ENCODE data around the gene PGAM1.

DNA sequence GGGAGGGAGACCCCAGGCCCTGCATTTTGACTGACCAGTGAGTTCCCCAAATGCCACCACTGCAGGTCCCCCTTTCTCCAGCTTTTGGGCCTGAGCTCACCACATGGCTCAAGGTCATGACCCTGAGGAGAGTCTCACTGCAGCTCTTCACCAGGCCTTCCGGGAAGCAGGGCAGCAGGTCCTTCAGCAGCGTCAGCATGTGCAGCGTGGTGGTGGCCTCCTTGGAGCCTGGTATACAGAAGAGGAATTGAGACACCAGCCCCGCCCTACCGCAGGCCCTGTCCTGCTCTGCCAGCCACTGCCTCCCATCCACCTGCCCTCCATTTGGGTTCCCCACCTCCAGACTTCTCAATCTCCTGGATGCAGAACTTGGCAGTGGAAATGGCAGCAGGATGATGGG lies 37.8 kb upstream of the PGAM1 start:
- TF ChIP-seq, protein P1, sequence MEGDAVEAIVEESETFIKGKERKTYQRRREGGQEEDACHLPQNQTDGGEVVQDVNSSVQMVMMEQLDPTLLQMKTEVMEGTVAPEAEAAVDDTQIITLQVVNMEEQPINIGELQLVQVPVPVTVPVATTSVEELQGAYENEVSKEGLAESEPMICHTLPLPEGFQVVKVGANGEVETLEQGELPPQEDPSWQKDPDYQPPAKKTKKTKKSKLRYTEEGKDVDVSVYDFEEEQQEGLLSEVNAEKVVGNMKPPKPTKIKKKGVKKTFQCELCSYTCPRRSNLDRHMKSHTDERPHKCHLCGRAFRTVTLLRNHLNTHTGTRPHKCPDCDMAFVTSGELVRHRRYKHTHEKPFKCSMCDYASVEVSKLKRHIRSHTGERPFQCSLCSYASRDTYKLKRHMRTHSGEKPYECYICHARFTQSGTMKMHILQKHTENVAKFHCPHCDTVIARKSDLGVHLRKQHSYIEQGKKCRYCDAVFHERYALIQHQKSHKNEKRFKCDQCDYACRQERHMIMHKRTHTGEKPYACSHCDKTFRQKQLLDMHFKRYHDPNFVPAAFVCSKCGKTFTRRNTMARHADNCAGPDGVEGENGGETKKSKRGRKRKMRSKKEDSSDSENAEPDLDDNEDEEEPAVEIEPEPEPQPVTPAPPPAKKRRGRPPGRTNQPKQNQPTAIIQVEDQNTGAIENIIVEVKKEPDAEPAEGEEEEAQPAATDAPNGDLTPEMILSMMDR (IDR thresholded peaks at IDR 0.05) = no peak
- TF ChIP-seq POLR2A (IDR thresholded peaks at IDR 0.05) = no peak

Measured in thyroid gland (tissue), 4 donors.